Stimulated activated naive CD4-positive, alpha-beta T cell treated with Interleukin-2 at 50 U/mL for 16 hours (primary cell): ENCODE data around the gene BICD1.
A peak's percentile ranks its signal among the peaks of the same experiment; 100 is the strongest.

ENCODE experiments used
- DNase-seq: peaks from one replicate; lab custom pipeline; 2025; lab: John Stamatoyannopoulos, UW

The BICD1 gene

GRCh38 chr12:32344047-32344446 is 237.4 kb downstream of the BICD1 start:
- no peak for DNase-seq

- no peak for DNase-seq
Observed at GRCh38 chr12:32353540-32353939, 246.9 kb downstream of the BICD1 start.

DNA sequence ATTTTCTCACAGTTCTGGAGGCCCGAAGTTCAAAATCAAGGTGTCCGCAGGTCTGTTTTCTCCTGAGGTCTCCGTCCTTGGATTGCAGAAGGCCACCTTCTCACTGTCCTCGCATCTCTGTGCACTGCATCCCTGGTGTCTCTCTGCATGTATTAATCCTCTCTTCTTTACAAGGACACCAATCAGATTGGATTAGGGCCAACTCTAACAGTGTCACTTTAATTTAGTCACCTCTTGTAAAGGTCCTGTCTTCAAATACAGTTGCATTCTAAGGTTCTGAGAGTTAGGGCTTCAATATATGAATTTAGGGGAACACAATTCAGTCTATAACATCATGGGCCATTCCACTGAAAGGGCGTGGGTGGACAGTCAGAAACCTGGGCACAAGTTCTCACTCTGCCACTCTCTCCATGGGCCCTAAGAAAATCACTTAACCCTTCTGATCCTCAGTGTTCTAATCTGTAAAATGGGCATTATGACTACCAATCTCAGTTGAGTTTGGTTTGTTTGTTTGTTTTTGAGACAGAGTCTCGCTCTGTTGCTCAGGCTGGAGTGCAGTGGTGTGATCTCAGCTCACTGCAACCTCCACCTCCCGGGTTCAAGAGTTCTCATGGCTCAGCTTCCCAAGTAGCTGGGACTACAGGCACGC is 251.1 kb downstream of the BICD1 start:
- no peak for DNase-seq

- no peak for DNase-seq
Observed at GRCh38 chr12:32360956-32361355, 254.3 kb downstream of the BICD1 start.

DNA sequence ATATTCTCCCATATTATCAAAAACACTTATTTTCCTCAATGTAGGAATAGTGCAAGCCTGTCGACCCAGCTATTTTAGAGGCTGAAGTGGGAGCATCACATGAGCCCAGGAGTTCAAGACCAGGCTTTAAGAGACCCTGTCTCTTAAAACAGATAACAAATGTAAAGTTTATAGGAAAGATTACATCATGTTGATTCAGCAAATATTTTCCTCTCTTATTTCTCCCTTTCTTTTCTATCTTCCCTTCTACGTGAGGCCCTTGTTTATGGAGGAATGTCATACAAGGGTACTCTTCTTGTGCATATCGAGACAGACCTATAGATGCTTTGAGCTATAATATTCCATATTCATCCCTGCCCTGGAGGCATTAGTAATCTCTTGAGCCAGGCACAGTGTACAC is 256.2 kb downstream of the BICD1 start:
- no peak for DNase-seq

DNA sequence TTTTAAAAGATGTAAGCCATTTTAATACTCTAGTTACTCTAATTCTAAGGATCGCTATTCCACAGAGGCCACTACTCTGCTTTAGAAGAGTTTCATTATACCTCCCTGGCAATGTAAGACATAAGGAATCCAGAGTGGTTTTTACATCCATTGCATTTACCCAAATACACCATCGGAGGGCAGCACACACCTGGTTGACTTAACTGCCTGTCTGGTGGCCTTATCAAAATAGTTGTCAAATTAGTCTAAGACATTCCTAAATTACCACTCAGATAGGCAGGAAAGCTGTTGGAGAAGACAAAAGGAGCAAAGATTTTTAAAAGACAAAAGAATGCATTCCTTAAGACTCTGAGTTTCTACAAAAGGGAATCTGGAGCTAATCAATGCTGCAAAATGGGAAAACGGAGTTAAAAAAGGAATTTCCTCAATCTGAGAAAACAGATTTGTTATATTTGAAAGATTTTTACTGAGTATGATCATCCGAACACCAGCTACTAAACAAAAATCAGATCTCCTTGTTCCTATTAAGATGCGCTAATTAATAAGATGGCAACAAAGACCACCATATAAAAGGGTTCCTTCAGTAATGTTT is 258.9 kb downstream of the BICD1 start:
- DNase-seq: no peak

- DNase-seq: no peak
Observed at GRCh38 chr12:32366714-32367113, 260.1 kb downstream of the BICD1 start.

DNA sequence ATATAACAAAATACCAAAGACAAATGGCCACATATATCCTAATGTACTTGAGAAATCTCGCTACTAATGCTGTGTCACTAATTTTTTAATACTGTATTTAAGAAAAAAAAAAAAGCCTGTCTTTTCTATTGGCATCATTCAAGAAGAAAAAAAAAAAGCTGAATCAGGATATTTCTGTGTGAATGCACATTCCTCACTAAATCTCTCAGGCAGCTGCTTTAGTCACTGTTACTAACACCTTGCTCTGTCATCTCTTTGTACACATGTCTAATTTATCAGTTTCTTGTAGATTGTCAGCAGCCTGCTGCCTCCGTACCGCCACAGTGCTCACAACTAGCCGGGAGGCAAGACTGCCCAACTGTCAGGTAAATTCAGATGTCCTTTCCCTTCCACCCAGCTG is 260.7 kb downstream of the BICD1 start:
- no peak for DNase-seq

DNA sequence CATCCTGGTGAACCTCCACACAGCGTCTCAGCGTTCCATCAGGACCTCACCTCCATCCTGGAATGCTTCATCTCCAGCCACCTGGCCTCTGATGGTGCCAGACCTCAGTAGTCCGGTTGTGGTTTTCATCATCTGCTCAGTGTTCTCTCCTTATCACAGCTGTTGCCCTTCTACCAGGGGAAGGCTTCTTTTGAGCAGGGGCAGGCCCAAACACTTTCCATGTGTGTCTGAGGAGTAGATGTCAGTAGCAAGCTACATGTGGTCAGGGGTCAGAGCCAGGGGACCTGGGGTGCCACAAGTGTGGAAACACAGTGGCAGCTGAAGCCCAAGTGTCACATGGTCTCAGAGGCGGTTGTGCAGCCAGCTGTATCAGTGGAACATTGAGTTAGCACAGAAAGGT is 262.6 kb downstream of the BICD1 start:
- DNase-seq: no peak

DNA sequence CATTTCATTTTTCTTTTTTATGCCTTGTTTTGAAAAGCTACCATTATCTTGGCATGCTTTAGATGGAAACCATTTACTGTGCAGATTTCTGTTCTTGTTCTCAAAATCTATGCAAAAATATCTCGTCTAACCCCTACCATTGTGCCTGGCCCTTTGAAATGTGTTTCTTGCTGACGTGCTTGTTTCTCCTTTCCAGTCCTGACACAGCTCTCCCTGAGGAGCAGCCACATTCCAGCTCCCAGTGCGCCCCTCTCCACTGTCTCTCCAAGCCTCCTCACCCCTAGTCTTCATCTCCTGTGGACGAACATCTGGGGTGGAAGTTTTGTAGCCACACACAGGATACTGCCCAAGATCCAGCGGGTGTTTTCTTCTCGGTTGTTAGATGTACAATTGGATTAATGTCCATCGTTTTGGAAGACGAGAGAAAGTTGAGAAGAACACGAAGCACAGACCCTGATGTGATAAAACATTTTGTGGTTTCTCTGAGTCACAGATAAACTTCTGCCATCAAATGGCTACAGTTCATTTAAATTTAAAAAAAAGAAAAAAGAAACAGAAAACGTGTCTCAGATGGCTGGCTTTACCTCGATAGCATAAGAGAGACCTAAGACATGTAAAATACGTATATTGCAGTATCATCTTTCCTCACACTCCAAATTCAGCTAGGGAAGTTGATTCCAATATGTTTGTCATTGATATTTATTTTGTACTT is 270.9 kb downstream of the BICD1 start:
- no peak for DNase-seq

- DNase-seq: no peak
Observed at GRCh38 chr12:32379213-32379612, 272.6 kb downstream of the BICD1 start.

- no peak for DNase-seq
Observed at GRCh38 chr12:32379667-32380066, 273.0 kb downstream of the BICD1 start.

DNA sequence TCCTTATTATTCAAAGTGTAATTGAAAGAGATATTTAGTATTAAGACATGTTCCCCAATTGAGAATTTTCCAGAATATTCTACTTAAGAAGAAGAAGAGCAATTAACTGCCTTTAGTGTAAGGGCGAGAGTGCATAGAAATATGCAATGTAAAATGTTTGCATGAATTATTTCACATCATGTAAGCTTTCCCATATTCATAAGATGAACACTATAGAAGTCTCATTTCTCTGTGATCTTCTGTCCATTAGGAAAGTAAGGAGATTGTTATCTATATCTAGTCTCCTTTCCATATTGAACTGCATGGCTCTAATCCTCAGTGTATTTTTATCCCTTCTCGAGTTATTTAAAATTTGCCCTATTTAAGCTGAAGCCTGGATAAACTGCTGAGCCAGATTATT is 275.6 kb downstream of the BICD1 start:
- DNase-seq: no peak

- DNase-seq: no peak
Observed at GRCh38 chr12:32390572-32391219, 284.0 kb downstream of the BICD1 start.

DNA sequence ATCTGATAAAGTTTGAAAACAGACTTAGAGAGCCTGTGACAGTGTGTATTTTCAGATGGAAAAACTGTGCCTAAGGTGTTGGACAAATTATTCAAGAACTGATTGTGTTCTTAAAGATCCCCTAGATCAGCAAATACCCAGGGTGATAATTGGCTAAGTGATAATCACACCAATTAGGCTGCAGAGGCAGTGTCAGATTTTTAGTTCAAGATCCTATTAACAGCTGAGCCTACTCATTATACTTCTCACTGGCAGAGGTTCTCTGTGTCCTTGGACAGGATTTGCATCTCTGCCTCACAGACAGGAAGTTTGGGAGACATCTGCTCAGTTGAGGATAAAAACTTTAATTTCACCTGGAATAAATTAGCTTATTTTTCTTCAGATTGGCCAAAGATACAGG is 288.4 kb downstream of the BICD1 start:
- no peak for DNase-seq

- no peak for DNase-seq
Observed at GRCh38 chr12:32397696-32398095, 291.0 kb downstream of the BICD1 start.

DNA sequence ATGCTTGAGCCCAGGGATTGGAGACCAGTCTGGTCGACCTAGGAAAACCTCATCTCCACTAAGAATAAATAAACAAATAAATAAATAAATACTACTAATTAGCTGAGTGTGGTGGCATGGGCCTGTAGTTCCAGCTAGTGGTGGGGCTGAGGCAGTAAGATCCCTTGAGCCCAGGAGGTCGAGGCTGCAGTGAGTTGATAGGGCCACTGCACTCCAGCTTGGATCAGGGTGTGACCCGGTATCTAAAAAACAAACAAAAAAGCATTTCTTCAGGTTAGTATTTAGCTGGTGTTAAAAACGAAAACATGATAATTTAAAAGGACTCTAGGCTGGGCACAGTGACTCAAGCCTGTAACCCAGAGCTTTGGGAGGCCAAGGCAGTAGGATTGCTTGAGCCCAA is 291.5 kb downstream of the BICD1 start:
- DNase-seq: no peak

- DNase-seq: no peak
Observed at GRCh38 chr12:32398816-32399369, 292.2 kb downstream of the BICD1 start.

- DNase-seq: peak; percentile 41
Observed at GRCh38 chr12:32399370-32400113, 292.9 kb downstream of the BICD1 start, which contains the start of gene FGD4. TSS of gene FGD4 (plus strand) at chr12:32399558.

- no peak for DNase-seq
Observed at GRCh38 chr12:32400114-32400672, 293.5 kb downstream of the BICD1 start.

DNA sequence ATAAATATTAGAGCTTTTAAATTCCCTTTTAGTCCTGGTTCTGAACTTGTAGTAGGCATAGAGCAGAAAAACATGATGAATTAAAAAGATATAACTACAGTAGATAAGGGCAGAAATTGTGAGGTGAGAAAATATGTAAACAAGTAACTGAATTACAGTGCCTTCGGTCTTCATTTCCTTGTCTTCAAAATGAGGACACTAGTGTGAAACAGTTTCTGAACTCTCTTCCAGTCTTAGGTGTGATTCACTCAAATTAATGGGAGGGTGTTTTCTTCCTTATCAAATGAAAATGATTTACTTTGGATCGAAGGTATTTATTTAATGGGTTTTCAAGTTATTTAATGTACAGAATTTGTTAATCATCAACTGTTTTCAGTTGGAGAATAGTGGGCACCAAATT is 294.2 kb downstream of the BICD1 start:
- DNase-seq: no peak

DNA sequence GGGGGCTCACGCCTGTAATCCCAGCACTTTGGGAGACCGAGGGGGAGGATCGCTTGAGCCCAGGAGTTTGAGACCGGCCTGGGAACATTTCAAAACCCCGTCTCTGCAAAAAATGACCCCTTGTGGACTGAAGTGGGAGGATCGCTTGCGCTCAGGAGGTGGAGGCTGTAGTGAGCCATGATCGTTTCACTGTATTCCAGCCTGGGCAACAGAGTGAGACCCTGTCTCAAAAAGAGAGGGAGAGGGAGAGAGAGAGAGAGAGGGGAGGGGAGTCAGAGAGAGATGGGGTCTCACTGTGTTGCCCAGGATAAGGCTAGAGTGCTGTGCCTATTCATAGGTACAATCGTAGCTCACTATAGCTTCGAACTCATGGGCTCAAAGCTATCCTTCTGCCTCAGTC is 295.5 kb downstream of the BICD1 start:
- DNase-seq: no peak
